CD4-positive, CD25-positive, alpha-beta regulatory T cell (primary cell): ENCODE data around the gene ARHGAP25. TPM values are rescaled to one million over a fixed set of nuclear protein-coding genes. Genes with fewer than 3 reads are reported as not detected.

Source experiments
- ATAC-seq, 2 donors: fragments of 150-1000 bp; cut with Tn5 transposase; one replicate each; pipeline ENCODE4 v1.10.0; 2021; ENCODE audit warnings: low read depth in 2 of 2, moderate number of reproducible peaks in 2 of 2, moderate library complexity in 1 of 2
- DNase-seq, 3 donors: peaks; one replicate each; pipeline versions ENCODE4 v3.0.0 to v3.0.0-alpha.2; 2012 to 2022; ENCODE audit warnings: mixed read lengths in 1 of 3
- H3K27ac ChIP-seq: one replicate; pipeline ENCODE4 v1.7.0; 2013; ENCODE audit warnings: mild to moderate bottlenecking, low read length; ENCODE audit not compliant: insufficient read depth, poor library complexity, severe bottlenecking
- H3K27me3 ChIP-seq: one replicate; pipeline ENCODE4 v1.7.0; 2013; ENCODE audit warnings: low read length; ENCODE audit not compliant: control insufficient read depth, insufficient read depth
- H3K36me3 ChIP-seq: one replicate; pipeline ENCODE4 v1.7.0; 2013; ENCODE audit warnings: mild to moderate bottlenecking, low read length, moderate library complexity; ENCODE audit not compliant: control insufficient read depth, insufficient read depth
- H3K4me1 ChIP-seq: 2 replicates; pipeline ENCODE4 v1.7.0; 2013; ENCODE audit warnings: mild to moderate bottlenecking, low read length; ENCODE audit not compliant: insufficient read depth, control insufficient read depth, poor library complexity, severe bottlenecking
- H3K4me3 ChIP-seq: one replicate; pipeline ENCODE4 v1.7.0; 2013; ENCODE audit warnings: low read depth, mild to moderate bottlenecking, low read length, moderate library complexity
- H3K9me3 ChIP-seq, 2 experiments: 1 replicate in 1 of 2; 2 replicates in 1 of 2; pipeline ENCODE4 v1.7.0; 2013; ENCODE audit warnings: low read length in 2 of 2, mild to moderate bottlenecking in 1 of 2, moderate library complexity in 1 of 2; ENCODE audit not compliant: control insufficient read depth in 2 of 2
- H3K27ac Mint-ChIP-seq, 3 donors: one replicate each; pipeline ENCODE4 v1.8.0; 2020 to 2022; ENCODE audit warnings: mild to moderate bottlenecking in 3 of 3, mixed read lengths in 3 of 3, moderate library complexity in 2 of 3
- H3K27me3 Mint-ChIP-seq: one replicate; pipeline ENCODE4 v1.8.0; 2022; ENCODE audit warnings: mild to moderate bottlenecking, mixed read lengths
- H3K36me3 Mint-ChIP-seq: one replicate; pipeline ENCODE4 v1.8.0; 2020; ENCODE audit warnings: mixed read lengths
- H3K4me1 Mint-ChIP-seq, 4 donors: one replicate each; pipeline ENCODE4 v1.8.0; 2020 to 2022; ENCODE audit warnings: mixed read lengths in 4 of 4, mild to moderate bottlenecking in 1 of 4
- H3K4me3 Mint-ChIP-seq, 4 donors: one replicate each; pipeline ENCODE4 v1.8.0; 2020 to 2022; ENCODE audit warnings: mild to moderate bottlenecking in 4 of 4, mixed read lengths in 4 of 4, moderate library complexity in 3 of 4
- H3K9me3 Mint-ChIP-seq, 7 donors: one replicate each; pipeline ENCODE4 v1.8.0; 2020 to 2022; ENCODE audit warnings: mixed read lengths in 7 of 7, mild to moderate bottlenecking in 3 of 7, moderate library complexity in 2 of 7
- polyA plus RNA-seq, 4 donors: library from polyadenylated mRNA; unstranded; fragments of 300-500 nt; fragmentation: Illumina TruSeq; gene quantifications; one replicate each; pipeline ENCODE4 v1.2.3, GENCODE V29; 2021
- total RNA-seq: library from RNA; stranded (reverse); gene quantifications from one replicate; pipeline ENCODE4 v1.2.3, GENCODE V29; 2022

Gene ARHGAP25
- total and polyA plus RNA-seq, 5 donors from 2014 or later, result 97.8 to 148 (median 135) TPM

DNA sequence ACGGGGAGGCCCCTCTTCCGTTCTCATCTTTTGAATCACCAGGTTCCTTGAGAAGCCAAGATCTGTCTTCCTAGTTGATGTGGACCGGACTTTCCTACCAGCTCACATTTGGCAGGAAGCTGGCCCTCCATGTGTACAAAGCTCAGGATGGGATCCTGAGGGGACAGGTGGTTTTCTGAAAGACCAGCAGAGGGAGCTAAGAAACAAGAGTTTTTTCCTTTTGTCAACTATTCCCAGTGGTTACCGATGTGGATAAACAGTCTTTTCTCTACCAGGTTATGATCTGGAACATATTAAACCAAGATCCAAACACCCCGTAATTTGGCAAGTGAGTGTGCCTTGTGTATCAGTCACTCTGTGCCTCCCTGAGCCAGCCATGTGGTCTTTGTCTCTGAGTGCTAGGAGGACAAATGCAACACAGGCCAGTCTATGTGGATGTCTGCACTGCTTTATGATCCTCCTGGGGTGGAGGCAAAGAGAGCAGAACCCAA is 25.1 kb upstream of the ARHGAP25 start:
- Histone ChIP-seq H3K9me3 (no peaks in the 10 kb centered on the region), H3K27ac (no peak overlapping the region), H3K4me1 (peaks cover under 1% of the 10 kb centered on the region), H3K4me3 (no peak overlapping the region), H3K27me3 (no peaks in the 10 kb centered on the region), H3K36me3 (no peaks in the 10 kb centered on the region)
- Mint-ChIP-seq H3K27ac (no peak overlapping the region), H3K36me3 (no peaks in the 10 kb centered on the region), H3K4me3 (no peak overlapping the region), H3K9me3 (no peaks in the 10 kb centered on the region), H3K4me1 (peaks cover 2 to 27% (median 18%) of the 10 kb centered on the region in 4 donors), H3K27me3 (peaks cover 4% of the 10 kb centered on the region)
- peak in 2 of 3 donors; percentile 32 to 56 for DNase-seq
- peak; percentile 55 to 58 for ATAC-seq

DNA sequence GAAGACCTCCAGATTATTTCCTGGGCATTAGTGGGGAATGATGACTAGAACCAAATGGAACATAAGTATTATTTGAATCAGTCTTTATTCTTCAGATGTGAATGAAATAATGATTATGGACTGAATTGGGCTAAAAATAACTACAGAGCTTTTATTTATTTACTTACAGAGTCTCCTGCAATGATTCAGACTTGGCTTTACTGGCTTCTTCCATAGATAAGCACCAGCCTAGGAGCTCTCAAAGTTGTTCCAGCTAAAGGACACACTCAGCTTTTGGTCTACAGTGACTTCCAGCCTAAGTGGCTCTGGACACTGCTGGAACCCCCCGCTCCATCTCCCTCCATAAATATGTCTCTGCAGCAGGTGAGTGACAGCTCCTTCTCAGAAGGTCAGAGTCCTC is 24.3 kb upstream of the ARHGAP25 start:
- Mint-ChIP-seq H3K27ac (no peak overlapping the region), H3K27me3 (peaks cover 4% of the 10 kb centered on the region), H3K4me1 (peaks cover 5 to 36% (median 26%) of the 10 kb centered on the region in 4 donors), H3K4me3 (no peak overlapping the region), H3K36me3 (no peaks in the 10 kb centered on the region), H3K9me3 (no peaks in the 10 kb centered on the region)
- DNase-seq (no peak), ATAC-seq (no peak)
- no peaks in the 10 kb centered on the region for H3K9me3 ChIP-seq
- H3K4me3 ChIP-seq, result no peak overlapping the region
- H3K4me1 ChIP-seq, result peaks cover 9% of the 10 kb centered on the region
- no peaks in the 10 kb centered on the region for H3K27me3 ChIP-seq
- no peak overlapping the region for H3K27ac ChIP-seq
- no peaks in the 10 kb centered on the region for H3K36me3 ChIP-seq

DNA sequence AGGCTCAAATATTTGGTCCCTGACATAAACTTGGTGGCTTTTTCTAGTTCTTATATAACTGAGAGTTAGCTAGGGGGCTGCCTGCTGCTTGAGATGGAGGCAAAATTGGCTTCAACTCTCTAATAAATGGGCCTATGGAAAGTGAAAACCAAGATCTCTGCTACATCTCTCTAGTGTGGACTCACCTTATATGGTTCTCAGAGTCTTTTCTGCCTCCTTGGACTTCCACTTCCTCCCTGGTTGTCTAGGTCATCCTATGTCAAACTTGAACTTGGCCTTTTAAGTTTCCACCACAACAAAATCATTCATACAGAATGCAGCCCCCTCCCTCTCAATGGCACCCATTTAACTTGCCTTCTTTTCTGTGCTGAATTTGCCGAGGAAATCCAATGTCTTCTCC is 23.9 kb upstream of the ARHGAP25 start:
- no peaks in the 10 kb centered on the region for H3K27me3 ChIP-seq
- no peaks in the 10 kb centered on the region for H3K9me3 Mint-ChIP-seq
- DNase-seq (no peak), ATAC-seq (no peak)
- H3K36me3 Mint-ChIP-seq, result no peaks in the 10 kb centered on the region
- H3K27me3 Mint-ChIP-seq, result peaks cover 4% of the 10 kb centered on the region
- peaks cover 13% of the 10 kb centered on the region for H3K4me1 ChIP-seq
- H3K27ac ChIP-seq, result no peak overlapping the region
- no peaks in the 10 kb centered on the region for H3K36me3 ChIP-seq
- H3K4me3 Mint-ChIP-seq, result no peak overlapping the region
- H3K4me3 ChIP-seq, result no peak overlapping the region
- H3K4me1 Mint-ChIP-seq, result peaks cover 5 to 40% (median 30%) of the 10 kb centered on the region in 4 donors
- H3K27ac Mint-ChIP-seq, result peak overlapping the region in 1 of 3 donors; percentile 58
- H3K9me3 ChIP-seq, result no peaks in the 10 kb centered on the region

DNA sequence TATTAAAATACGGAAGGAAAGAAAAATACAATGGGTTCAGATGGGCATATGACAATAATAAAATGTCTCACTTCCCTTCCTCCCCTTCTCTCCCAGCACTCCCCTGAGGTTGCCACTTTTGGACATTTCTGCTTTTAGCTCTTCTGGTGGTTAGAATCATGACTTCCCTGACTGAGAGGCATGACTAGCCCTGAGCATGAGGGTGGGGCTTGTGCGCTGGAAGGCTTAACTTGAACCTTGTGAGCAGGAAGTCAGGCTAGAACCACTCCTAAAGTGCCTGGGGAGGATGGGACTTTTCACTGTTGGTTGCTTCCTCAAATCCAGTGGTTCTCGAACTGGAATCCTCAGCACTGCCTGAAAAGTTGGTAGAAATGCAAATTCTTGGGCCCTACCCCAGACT is 19.7 kb upstream of the ARHGAP25 start:
- Mint-ChIP-seq H3K27me3 (no peaks in the 10 kb centered on the region), H3K36me3 (no peaks in the 10 kb centered on the region), H3K27ac (peak overlapping the region; percentile 71 to 97 (median 97)), H3K4me3 (peak overlapping the region in 2 of 4 donors; percentile 17 to 39), H3K4me1 (peaks cover 35 to 75% (median 62%) of the 10 kb centered on the region in 4 donors), H3K9me3 (no peaks in the 10 kb centered on the region)
- Histone ChIP-seq H3K9me3 (no peaks in the 10 kb centered on the region), H3K36me3 (no peaks in the 10 kb centered on the region), H3K27ac (peak overlapping the region; percentile 87), H3K4me1 (peaks cover 53% of the 10 kb centered on the region), H3K4me3 (peak overlapping the region; percentile 52), H3K27me3 (no peaks in the 10 kb centered on the region)
- peak; percentile 51 to 64 for ATAC-seq
- peak in 1 of 3 donors; percentile 83 for DNase-seq

DNA sequence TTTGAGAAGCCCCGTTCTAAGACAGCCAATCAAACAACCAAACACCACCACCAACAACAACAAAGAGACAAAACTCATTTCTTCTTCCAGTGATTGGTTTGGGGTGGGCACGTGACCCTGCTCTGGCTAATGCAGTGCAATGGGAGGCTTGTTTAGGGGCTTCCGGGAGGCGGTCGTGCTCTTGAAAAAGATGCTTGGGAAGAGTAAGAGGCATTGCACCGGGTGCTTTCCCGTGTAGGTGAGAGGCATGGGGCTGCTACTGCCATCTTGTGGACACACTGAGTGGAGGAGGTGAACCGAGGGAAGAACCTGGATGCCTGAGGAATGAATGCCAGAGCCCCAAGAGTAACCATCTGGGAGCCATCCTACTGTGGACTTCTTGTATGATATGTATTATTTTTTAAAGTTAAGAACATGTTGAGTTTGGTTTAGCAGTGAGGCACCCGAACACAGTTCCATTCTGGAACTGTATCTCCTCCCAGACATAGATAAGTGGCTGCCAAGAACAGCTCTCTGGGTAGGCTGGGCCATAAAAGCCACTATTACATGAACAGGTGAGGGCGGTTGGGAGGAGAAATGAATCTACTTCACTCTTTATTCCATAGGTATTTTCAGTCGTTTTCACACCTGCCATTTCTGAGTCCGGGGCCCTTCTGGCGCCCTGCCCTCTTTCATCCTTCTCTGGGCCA is 19.1 kb upstream of the ARHGAP25 start:
- Mint-ChIP-seq H3K4me1 (peaks cover 39 to 81% (median 67%) of the 10 kb centered on the region in 4 donors), H3K4me3 (peak overlapping the region in 3 of 4 donors; percentile 21 to 58 (median 39)), H3K9me3 (no peaks in the 10 kb centered on the region), H3K36me3 (no peaks in the 10 kb centered on the region), H3K27me3 (no peaks in the 10 kb centered on the region), H3K27ac (peak overlapping the region; percentile 71 to 97 (median 97))
- Histone ChIP-seq H3K4me1 (peaks cover 59% of the 10 kb centered on the region), H3K27me3 (no peaks in the 10 kb centered on the region), H3K9me3 (no peaks in the 10 kb centered on the region), H3K36me3 (no peaks in the 10 kb centered on the region), H3K4me3 (peak overlapping the region; percentile 52), H3K27ac (peak overlapping the region; percentile 87)
- DNase-seq (peak in 2 of 3 donors; percentile 26 to 29), ATAC-seq (no peak)

DNA sequence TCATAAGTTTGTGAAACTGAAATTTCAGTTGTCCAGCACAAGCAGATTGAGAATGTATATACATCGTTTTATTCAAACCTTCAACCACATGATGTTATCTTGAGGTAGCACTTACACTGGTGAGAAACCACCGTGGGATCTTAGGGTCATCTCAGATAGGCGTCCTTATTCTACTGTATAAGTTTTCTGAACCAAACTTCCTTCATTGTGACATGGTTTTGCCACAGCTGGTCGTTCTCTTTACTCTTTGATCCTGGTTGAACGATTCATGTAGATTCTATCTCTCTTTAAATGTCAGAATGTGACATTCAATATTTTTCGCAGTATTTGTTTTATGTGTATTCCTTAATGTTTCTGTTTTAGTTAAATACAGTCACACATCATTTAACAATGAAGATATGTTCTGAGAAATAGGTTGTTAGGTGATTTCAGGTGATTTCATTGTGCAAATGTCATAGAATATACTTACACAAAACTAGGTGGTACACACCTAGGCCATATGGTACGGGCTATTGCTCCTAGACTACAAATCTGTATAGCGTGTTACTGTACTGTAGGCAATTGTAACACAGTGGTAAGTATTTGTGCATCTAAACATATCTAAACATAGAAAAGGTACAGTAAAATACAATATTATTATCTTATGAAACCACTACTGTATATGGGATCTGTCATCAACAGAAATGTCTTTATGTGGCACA is 17.9 kb upstream of the ARHGAP25 start:
- Histone ChIP-seq H3K27ac (peak overlapping the region; percentile 87), H3K36me3 (no peaks in the 10 kb centered on the region), H3K4me3 (peak overlapping the region; percentile 45), H3K9me3 (no peaks in the 10 kb centered on the region), H3K27me3 (no peaks in the 10 kb centered on the region), H3K4me1 (peaks cover 72% of the 10 kb centered on the region)
- Mint-ChIP-seq H3K9me3 (no peaks in the 10 kb centered on the region), H3K27me3 (no peaks in the 10 kb centered on the region), H3K27ac (peak overlapping the region; percentile 71 to 97 (median 97)), H3K4me1 (peaks cover 46 to 87% (median 76%) of the 10 kb centered on the region in 4 donors), H3K36me3 (no peaks in the 10 kb centered on the region), H3K4me3 (peak overlapping the region; percentile 5 to 58 (median 16))
- ATAC-seq, result peak; percentile 1 to 14
- DNase-seq, result no peak

DNA sequence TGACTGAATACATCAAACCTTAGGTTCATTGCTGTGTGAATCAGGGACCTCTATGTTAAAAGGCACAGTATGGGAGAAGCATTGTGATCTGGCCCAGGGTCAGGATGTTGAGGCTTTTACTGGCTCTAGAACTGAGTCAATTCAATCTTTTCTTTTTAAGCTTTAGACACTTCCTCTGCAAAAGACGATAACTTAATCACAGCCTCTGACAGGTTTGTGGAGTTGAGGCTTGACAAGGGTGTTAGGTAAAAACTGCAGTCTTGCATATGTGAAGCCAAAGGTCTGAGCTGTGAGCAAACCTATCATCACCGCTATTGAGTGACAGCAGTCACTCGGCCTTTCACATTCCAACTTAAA is 17.3 kb upstream of the ARHGAP25 start:
- Mint-ChIP-seq H3K36me3 (no peaks in the 10 kb centered on the region), H3K4me3 (peak overlapping the region; percentile 1 to 22 (median 11))
- H3K27ac ChIP-seq, result peak overlapping the region; percentile 87

More for the DNA sequence above, 17.3 kb upstream of the ARHGAP25 start:
- no peaks in the 10 kb centered on the region for H3K9me3 ChIP-seq
- DNase-seq, result peak in 2 of 3 donors; percentile 44 to 92
- H3K27me3 Mint-ChIP-seq, result no peaks in the 10 kb centered on the region
- peak overlapping the region; percentile 71 to 97 (median 97) for H3K27ac Mint-ChIP-seq
- H3K27me3 ChIP-seq, result no peaks in the 10 kb centered on the region
- H3K36me3 ChIP-seq, result no peaks in the 10 kb centered on the region
- peak; percentile 75 to 76 for ATAC-seq
- peaks cover 46 to 92% (median 79%) of the 10 kb centered on the region in 4 donors for H3K4me1 Mint-ChIP-seq
- H3K4me1 ChIP-seq, result peaks cover 77% of the 10 kb centered on the region
- H3K9me3 Mint-ChIP-seq, result no peaks in the 10 kb centered on the region
- H3K4me3 ChIP-seq, result peak overlapping the region; percentile 45
